CD4-positive, alpha-beta T cell (primary cell): ENCODE data around the gene CLDN22. TPM values are rescaled to one million over a fixed set of nuclear protein-coding genes. Genes with fewer than 3 reads are reported as not detected.

Experiments used
- ATAC-seq: fragments of 200-7000 bp; cut with Tn5 transposase; one replicate; pipeline ENCODE4 v1.10.0; 2022; ENCODE audit warnings: mild to moderate bottlenecking; ENCODE audit not compliant: poor library complexity
- CTCF ChIA-PET: fragments of 350-600 bp; sonication (Branson Sonifier 250); formaldehyde crosslinking; loops from one replicate; lab custom pipeline; 2021; ENCODE audit warnings: antibody characterized with exemption, inconsistent platforms; lab: Charles Lee
- POLR2A ChIA-PET: fragments of 350-600 bp; sonication (Branson Sonifier 250); formaldehyde crosslinking; loops from one replicate; lab custom pipeline; 2021; ENCODE audit warnings: antibody characterized with exemption, inconsistent platforms; lab: Charles Lee
- DNase-seq, 14 experiments: peaks; one replicate each; pipeline ENCODE4 v3.0.0-alpha.2; 2013 to 2020; ENCODE audit warnings: mixed read lengths in 2 of 14
- H3K27ac ChIP-seq, 2 donors: one replicate each; pipeline versions ENCODE4 v1.5.1 to v1.7.0; 2013; ENCODE audit warnings: low read length in 2 of 2, low read depth in 1 of 2, mild to moderate bottlenecking in 1 of 2
- H3K27me3 ChIP-seq, 2 experiments: 1 replicate in 1 of 2; 2 replicates in 1 of 2; pipeline versions ENCODE4 v1.6.1 to v1.7.0; 2013; ENCODE audit warnings: low read length in 2 of 2, control low read depth in 1 of 2, mild to moderate bottlenecking in 1 of 2, moderate library complexity in 1 of 2; ENCODE audit not compliant: insufficient read depth in 2 of 2, control insufficient read depth in 1 of 2
- H3K36me3 ChIP-seq: one replicate; pipeline ENCODE4 v1.6.1; 2013; ENCODE audit warnings: low read length, control low read depth; ENCODE audit not compliant: insufficient read depth
- H3K4me1 ChIP-seq: one replicate; pipeline ENCODE4 v1.6.1; 2013; ENCODE audit warnings: low read length, control low read depth; ENCODE audit not compliant: insufficient read depth
- H3K4me3 ChIP-seq: one replicate; pipeline ENCODE4 v1.5.1; 2013; ENCODE audit warnings: mild to moderate bottlenecking, low read length, moderate library complexity
- H3K9me3 ChIP-seq, 2 experiments: 1 replicate in 1 of 2; 2 replicates in 1 of 2; pipeline versions ENCODE4 v1.6.1 to v1.7.0; 2013; ENCODE audit warnings: low read length in 2 of 2, mild to moderate bottlenecking in 2 of 2, control low read depth in 1 of 2, moderate library complexity in 1 of 2; ENCODE audit not compliant: control insufficient read depth in 1 of 2, insufficient read depth in 1 of 2
- H3K27ac Mint-ChIP-seq: one replicate; pipeline ENCODE4 v1.8.0; 2020; ENCODE audit warnings: mixed read lengths
- H3K27me3 Mint-ChIP-seq: one replicate; pipeline ENCODE4 v1.8.0; 2021; ENCODE audit warnings: mixed read lengths
- H3K36me3 Mint-ChIP-seq: one replicate; pipeline ENCODE4 v1.8.0; 2021; ENCODE audit warnings: low read depth, mixed read lengths
- H3K4me1 Mint-ChIP-seq: one replicate; pipeline ENCODE4 v1.8.0; 2021; ENCODE audit warnings: low read depth, mixed read lengths
- H3K4me3 Mint-ChIP-seq: one replicate; pipeline ENCODE4 v1.8.0; 2020; ENCODE audit warnings: mild to moderate bottlenecking, mixed read lengths
- H3K9me3 Mint-ChIP-seq: one replicate; pipeline ENCODE4 v1.8.0; 2020; ENCODE audit warnings: mixed read lengths
- intact Hi-C, 2 experiments: fragments of 100-400 bp; cut with DNase I in 1 of 2; cut with micrococcal nuclease in 1 of 2; formaldehyde crosslinking; loops; one replicate each; pipeline versions ENCODE4 v1.15.1 to v1.9.0; 2023 to 2025; cut with DNase I, micrococcal nuclease
- total RNA-seq, 174 experiments: library from RNA in 2 of 174; stranded (reverse) in 2 of 174; gene quantifications; one replicate each; pipeline ENCODE4 v1.2.3 and lab custom pipeline; 2021 to 2026
- TF ChIP-seq, protein P1 (sequence below): fragments of 200-600 bp; IDR thresholded peaks from one replicate; pipeline ENCODE4 v1.8.0; 2022; ENCODE audit warnings: antibody characterized with exemption, mild to moderate bottlenecking

CLDN22 gene
- total RNA-seq, 2 experiments from 2014 or later, result not detected

DNA sequence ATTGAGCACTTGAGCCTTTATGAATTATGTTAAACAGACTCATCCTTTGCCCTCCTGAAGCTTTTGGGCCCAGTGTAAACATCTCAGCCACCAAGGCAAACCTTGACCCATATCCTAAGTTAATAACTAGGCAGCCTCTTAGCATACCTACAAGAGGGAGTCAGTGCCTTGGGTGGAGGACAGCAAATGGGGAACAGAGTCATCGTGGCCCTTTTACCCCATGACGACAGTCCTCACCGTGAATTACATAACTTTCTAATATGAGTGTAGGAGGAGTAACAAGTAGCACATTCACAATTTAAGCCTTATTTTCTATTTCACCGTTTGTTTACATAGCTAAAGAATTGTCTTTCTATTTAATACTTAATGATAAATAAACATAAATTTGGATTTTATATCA lies 16.8 kb downstream of the CLDN22 start:
- no peak overlapping the region for H3K27ac ChIP-seq
- no peaks in the 10 kb centered on the region for H3K27me3 ChIP-seq
- intact Hi-C loops, result no loop called here
- Mint-ChIP-seq H3K36me3 (no peaks in the 10 kb centered on the region), H3K27me3 (peaks cover 5% of the 10 kb centered on the region), H3K27ac (no peak overlapping the region), H3K4me3 (no peak overlapping the region), H3K4me1 (no peaks in the 10 kb centered on the region), H3K9me3 (no peaks in the 10 kb centered on the region)
- TF ChIP-seq, protein P1, sequence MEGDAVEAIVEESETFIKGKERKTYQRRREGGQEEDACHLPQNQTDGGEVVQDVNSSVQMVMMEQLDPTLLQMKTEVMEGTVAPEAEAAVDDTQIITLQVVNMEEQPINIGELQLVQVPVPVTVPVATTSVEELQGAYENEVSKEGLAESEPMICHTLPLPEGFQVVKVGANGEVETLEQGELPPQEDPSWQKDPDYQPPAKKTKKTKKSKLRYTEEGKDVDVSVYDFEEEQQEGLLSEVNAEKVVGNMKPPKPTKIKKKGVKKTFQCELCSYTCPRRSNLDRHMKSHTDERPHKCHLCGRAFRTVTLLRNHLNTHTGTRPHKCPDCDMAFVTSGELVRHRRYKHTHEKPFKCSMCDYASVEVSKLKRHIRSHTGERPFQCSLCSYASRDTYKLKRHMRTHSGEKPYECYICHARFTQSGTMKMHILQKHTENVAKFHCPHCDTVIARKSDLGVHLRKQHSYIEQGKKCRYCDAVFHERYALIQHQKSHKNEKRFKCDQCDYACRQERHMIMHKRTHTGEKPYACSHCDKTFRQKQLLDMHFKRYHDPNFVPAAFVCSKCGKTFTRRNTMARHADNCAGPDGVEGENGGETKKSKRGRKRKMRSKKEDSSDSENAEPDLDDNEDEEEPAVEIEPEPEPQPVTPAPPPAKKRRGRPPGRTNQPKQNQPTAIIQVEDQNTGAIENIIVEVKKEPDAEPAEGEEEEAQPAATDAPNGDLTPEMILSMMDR, result no peak
- ChIA-PET CTCF (no interaction called here), POLR2A (no interaction called here)
- ATAC-seq, result no peak
- no peaks in the 10 kb centered on the region for H3K36me3 ChIP-seq
- no peaks in the 10 kb centered on the region for H3K4me1 ChIP-seq
- no peaks in the 10 kb centered on the region for H3K9me3 ChIP-seq
- DNase-seq, result no peak
- no peak overlapping the region for H3K4me3 ChIP-seq

DNA sequence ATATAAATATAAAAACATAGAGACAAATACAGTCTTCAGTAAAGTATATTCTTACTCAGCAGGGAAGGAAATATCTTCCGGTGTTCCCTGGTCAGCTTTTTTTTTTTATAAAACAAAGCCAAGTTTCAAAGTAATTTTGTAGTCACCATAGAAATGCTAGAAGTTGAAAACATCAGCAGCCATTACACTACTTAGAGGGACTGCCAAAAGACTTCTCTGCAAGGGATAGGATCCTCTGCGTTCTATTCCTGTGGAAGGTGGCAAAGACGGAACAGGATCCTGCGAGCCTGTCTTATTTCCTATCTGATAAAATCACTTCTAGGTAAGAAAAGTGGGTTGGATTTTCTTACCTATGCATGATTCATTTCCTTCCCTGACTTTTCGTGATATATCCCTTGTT lies 19.4 kb downstream of the CLDN22 start:
- no peak overlapping the region for H3K4me3 ChIP-seq
- Mint-ChIP-seq H3K4me1 (no peaks in the 10 kb centered on the region), H3K27me3 (peaks cover 5% of the 10 kb centered on the region), H3K4me3 (no peak overlapping the region), H3K36me3 (no peaks in the 10 kb centered on the region), H3K9me3 (no peaks in the 10 kb centered on the region), H3K27ac (no peak overlapping the region)
- H3K36me3 ChIP-seq, result no peaks in the 10 kb centered on the region
- no peaks in the 10 kb centered on the region for H3K4me1 ChIP-seq
- no peaks in the 10 kb centered on the region for H3K9me3 ChIP-seq
- DNase-seq (no peak), ATAC-seq (no peak)
- intact Hi-C loops, result no loop called here
- TF ChIP-seq, protein P1, result no peak
- no peaks in the 10 kb centered on the region for H3K27me3 ChIP-seq
- H3K27ac ChIP-seq, result no peak overlapping the region
- CTCF ChIA-PET, result interaction anchor here (0.6 to 1.0 kb wide), 2 partner anchors 11 to 85 kb away, joined by 3 read pairs; no protein-coding TSS in a partner anchor
- POLR2A ChIA-PET, result no interaction called here

DNA sequence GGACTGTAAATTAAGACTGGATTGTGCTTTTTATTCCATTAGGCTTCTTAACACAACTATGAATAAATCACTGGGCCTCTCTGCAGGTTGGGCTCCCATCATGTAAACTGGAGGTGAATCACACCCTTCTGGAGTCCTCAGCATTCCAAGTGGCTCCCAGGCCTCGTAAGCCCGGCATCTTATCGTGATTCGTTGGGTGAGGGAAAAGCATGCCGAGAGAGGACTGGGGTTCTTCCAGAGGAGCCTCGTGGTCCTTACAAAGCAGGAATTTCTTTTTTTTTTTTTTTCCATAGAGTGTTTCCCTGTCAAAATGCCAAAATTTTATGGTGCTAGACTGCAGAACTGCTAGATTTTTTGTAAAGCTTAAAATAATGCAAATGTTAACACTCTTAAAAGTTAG lies 20.0 kb downstream of the CLDN22 start:
- POLR2A ChIA-PET, result no interaction called here

More for the DNA sequence above, 20.0 kb downstream of the CLDN22 start:
- intact Hi-C loops, result no loop called here
- no peak overlapping the region for H3K27ac Mint-ChIP-seq
- Histone ChIP-seq H3K27ac (no peak overlapping the region), H3K4me1 (no peaks in the 10 kb centered on the region), H3K9me3 (no peaks in the 10 kb centered on the region), H3K4me3 (no peak overlapping the region), H3K27me3 (no peaks in the 10 kb centered on the region), H3K36me3 (no peaks in the 10 kb centered on the region)
- CTCF ChIA-PET, result interaction anchor here (1.0 kb wide), 1 partner anchor 86 kb away, joined by 3 read pairs; no protein-coding TSS in a partner anchor
- TF ChIP-seq, protein P1, result no peak
- DNase-seq (no peak), ATAC-seq (no peak)
- no peaks in the 10 kb centered on the region for H3K4me1 Mint-ChIP-seq
- peaks cover 5% of the 10 kb centered on the region for H3K27me3 Mint-ChIP-seq
- H3K9me3 Mint-ChIP-seq, result no peaks in the 10 kb centered on the region
- no peak overlapping the region for H3K4me3 Mint-ChIP-seq
- H3K36me3 Mint-ChIP-seq, result no peaks in the 10 kb centered on the region
